ENCODE results near the gene HOXA3.

The HOXA3 gene

GRCh38 chr7:27161721-27162560, 9.6 kb upstream of the HOXA3 start:
- H3K4me3 ChIP-seq (ENCODE audit: low read depth, low read length): no peak overlapping the region
- no peak for TF ChIP-seq CTCF (IDR thresholded peaks at IDR 0.05; ENCODE audit: low read depth, low read length)

GRCh38 chr7:27161214-27161720, 8.9 kb upstream of the HOXA3 start:
- peak overlapping the region; percentile 58 for H3K4me3 ChIP-seq (ENCODE audit: low read depth, low read length)
- no peak for TF ChIP-seq CTCF (IDR thresholded peaks at IDR 0.05; ENCODE audit: low read depth, low read length)

GRCh38 chr7:27160546-27161213, 8.3 kb upstream of the HOXA3 start:
- peak; percentile 92 for TF ChIP-seq CTCF (IDR thresholded peaks at IDR 0.05; ENCODE audit: low read depth, low read length)
- peak overlapping the region; percentile 58 for H3K4me3 ChIP-seq (ENCODE audit: low read depth, low read length)

GRCh38 chr7:27160145-27160545, 7.8 kb upstream of the HOXA3 start:
- TF ChIP-seq CTCF (IDR thresholded peaks at IDR 0.05; ENCODE audit: low read depth, low read length): no peak
- H3K4me3 ChIP-seq (ENCODE audit: low read depth, low read length): no peak overlapping the region

- TF ChIP-seq CTCF (IDR thresholded peaks at IDR 0.05; ENCODE audit: low read depth, low read length): no peak
- no peak overlapping the region for H3K4me3 ChIP-seq (ENCODE audit: low read depth, low read length)
Measured at GRCh38 chr7:27159266-27160144, 7.1 kb upstream of the HOXA3 start.

GRCh38 chr7:27158436-27159265, 6.3 kb upstream of the HOXA3 start:
- no peak for TF ChIP-seq CTCF (IDR thresholded peaks at IDR 0.05; ENCODE audit: low read depth, low read length)

More at GRCh38 chr7:27158436-27159265, 6.3 kb upstream of the HOXA3 start:
- H3K4me3 ChIP-seq (ENCODE audit: low read depth, low read length): no peak overlapping the region

Measured in WI38 (cell line).